B cell (primary cell): Measurements from ENCODE around the gene ARHGAP26. TPM values are rescaled to one million over a fixed set of nuclear protein-coding genes. Genes with fewer than 3 reads are reported as not detected.

Experiments
- ATAC-seq: fragments of 200-7000 bp; cut with Tn5 transposase; one replicate; pipeline ENCODE4 v1.10.0; 2021; ENCODE audit warnings: low read depth, mild to moderate bottlenecking, moderate number of reproducible peaks, moderate library complexity
- CTCF ChIA-PET: fragments of 350-600 bp; sonication (Branson Sonifier 250); formaldehyde crosslinking; loops from one replicate; lab custom pipeline; 2021; ENCODE audit warnings: antibody characterized with exemption, inconsistent platforms; lab: Charles Lee
- POLR2A ChIA-PET: fragments of 350-600 bp; sonication (Branson Sonifier 250); formaldehyde crosslinking; loops from one replicate; lab custom pipeline; 2021; ENCODE audit warnings: antibody characterized with exemption; lab: Charles Lee
- DNase-seq: peaks from one replicate; pipeline ENCODE4 v3.0.0; 2013
- H2AFZ ChIP-seq: 2 replicates; pipeline ENCODE4 v1.6.1; 2012; ENCODE audit warnings: mild to moderate bottlenecking, low read depth, low read length; ENCODE audit not compliant: insufficient read depth, poor library complexity, severe bottlenecking
- H3K27ac ChIP-seq, 2 donors: 1 replicate in 1 of 2; 2 replicates in 1 of 2; pipeline ENCODE4 v1.5.1; 2012 to 2013; ENCODE audit warnings: low read length in 2 of 2, mild to moderate bottlenecking in 2 of 2, moderate library complexity in 1 of 2
- H3K27me3 ChIP-seq, 4 experiments: fragments of 200-600 bp in 1 of 4; sonication (generic) in 1 of 4; replicated peaks in 1 of 4; 1 replicate in 2 of 4; 2 replicates in 2 of 4; pipeline versions ENCODE4 v1.6.1 to v1.7.0; 2013 to 2016; ENCODE audit warnings: low read length in 3 of 4, mild to moderate bottlenecking in 2 of 4, mixed read lengths in 1 of 4, moderate library complexity in 1 of 4; ENCODE audit not compliant: insufficient read depth in 4 of 4, control insufficient read depth in 3 of 4; ENCODE audit errors: control extremely low read depth in 1 of 4
- H3K36me3 ChIP-seq, 2 experiments: replicated peaks in 1 of 2; 1 replicate in 1 of 2; 2 replicates in 1 of 2; pipeline versions ENCODE4 v1.6.1 to v1.7.1; 2013; ENCODE audit warnings: low read length in 1 of 2; ENCODE audit not compliant: insufficient read depth in 2 of 2, control insufficient read depth in 1 of 2; ENCODE audit errors: control extremely low read depth in 1 of 2, extremely low read depth in 1 of 2
- H3K4me1 ChIP-seq, 2 donors: fragments of 200-600 bp in 1 of 2; sonication (generic) in 1 of 2; 1 replicate in 1 of 2; 2 replicates in 1 of 2; pipeline versions ENCODE4 v1.5.1 to v1.6.1; 2013 to 2017; ENCODE audit warnings: low read length in 2 of 2; ENCODE audit not compliant: control insufficient read depth in 2 of 2, insufficient read depth in 2 of 2
- H3K4me2 ChIP-seq: replicated peaks from 2 replicates; pipeline ENCODE3; 2012; ENCODE audit warnings: mild to moderate bottlenecking, low read depth, low read length; ENCODE audit not compliant: poor library complexity, severe bottlenecking
- H3K4me3 ChIP-seq, 5 experiments: fragments of 200-600 bp in 1 of 5; sonication (generic) in 1 of 5; 1 replicate in 3 of 5; 2 replicates in 2 of 5; pipeline versions ENCODE4 v1.5.1 to v1.7.0; 2011 to 2016; ENCODE audit warnings: low read length in 4 of 5, mild to moderate bottlenecking in 4 of 5, low read depth in 2 of 5, control low read depth in 1 of 5, moderate library complexity in 1 of 5; ENCODE audit not compliant: insufficient read depth in 1 of 5; ENCODE audit errors: control extremely low read depth in 1 of 5, extremely low read depth in 1 of 5
- H3K79me2 ChIP-seq: fragments of 200-600 bp; sonication (generic); one replicate; pipeline ENCODE4 v1.6.0; 2016; ENCODE audit warnings: low read length; ENCODE audit not compliant: control insufficient read depth, insufficient read depth
- H3K9ac ChIP-seq: fragments of 200-600 bp; sonication (generic); 2 replicates; pipeline ENCODE4 v1.6.1; 2017; ENCODE audit warnings: mild to moderate bottlenecking, low read length, moderate library complexity
- H3K9me3 ChIP-seq, 3 donors: one replicate each; pipeline versions ENCODE4 v1.6.1 to v1.7.1; 2013; ENCODE audit warnings: low read length in 2 of 3; ENCODE audit not compliant: control insufficient read depth in 2 of 3, insufficient read depth in 1 of 3; ENCODE audit errors: control extremely low read depth in 1 of 3
- H4K20me1 ChIP-seq: 2 replicates; pipeline ENCODE4 v1.6.0; 2012; ENCODE audit warnings: mild to moderate bottlenecking, low read length; ENCODE audit not compliant: insufficient read depth, control insufficient read depth, poor library complexity, severe bottlenecking
- H3K27ac Mint-ChIP-seq: one replicate; pipeline ENCODE4 v1.8.0; 2021; ENCODE audit warnings: mixed read lengths
- H3K27me3 Mint-ChIP-seq: one replicate; pipeline ENCODE4 v1.8.0; 2021; ENCODE audit warnings: mixed read lengths
- H3K4me1 Mint-ChIP-seq: one replicate; pipeline ENCODE4 v1.8.0; 2021; ENCODE audit warnings: mixed read lengths
- H3K4me3 Mint-ChIP-seq: one replicate; pipeline ENCODE4 v1.8.0; 2021; ENCODE audit warnings: mixed read lengths
- H3K9me3 Mint-ChIP-seq: one replicate; pipeline ENCODE4 v1.8.0; 2022; ENCODE audit warnings: mixed read lengths; ENCODE audit not compliant: insufficient read depth
- EZH2 ChIP-seq: IDR thresholded peaks from 2 replicates; pipeline ENCODE4 v1.6.1; 2012; ENCODE audit warnings: borderline replicate concordance, low read depth, mild to moderate bottlenecking, moderate library complexity, low read length; ENCODE audit not compliant: insufficient read depth, poor library complexity, severe bottlenecking
- WGBS: methylation state at CpG from one replicate; pipeline ENCODE4 v1.1.5; 2013; ENCODE audit warnings: missing lambda C conversion rate; ENCODE audit not compliant: insufficient coverage; 5-methylcytosine and 5-hydroxymethylcytosine counted together
- intact Hi-C: fragments of 100-400 bp; cut with micrococcal nuclease; formaldehyde crosslinking; loops from one replicate; pipeline ENCODE4 v1.10.0; 2022
- polyA plus RNA-seq: library from polyadenylated mRNA; depleted of rRNA; stranded (reverse); fragments of >200 nt; gene quantifications from 2 replicates; pipeline ENCODE4 v1.2.3, GENCODE V29; 2012
- total RNA-seq, 2 donors: library from RNA; stranded (reverse); fragments of 120-200 nt in 1 of 2; gene quantifications; 1 replicate in 1 of 2; 2 replicates in 1 of 2; pipeline versions ENCODE4 v1.2.3 to v1.2.4, GENCODE V29; 2013 to 2022
- TF ChIP-seq, protein P1 (sequence below): fragments of 200-600 bp; IDR thresholded peaks from one replicate; pipeline ENCODE4 v1.8.0; 2022; ENCODE audit warnings: antibody characterized with exemption, mild to moderate bottlenecking

ARHGAP26 gene
- total and polyA plus RNA-seq, 2 donors (not counting 1 experiment from before 2014, with no cell fraction given) = 1.8 to 22.5 TPM

DNA sequence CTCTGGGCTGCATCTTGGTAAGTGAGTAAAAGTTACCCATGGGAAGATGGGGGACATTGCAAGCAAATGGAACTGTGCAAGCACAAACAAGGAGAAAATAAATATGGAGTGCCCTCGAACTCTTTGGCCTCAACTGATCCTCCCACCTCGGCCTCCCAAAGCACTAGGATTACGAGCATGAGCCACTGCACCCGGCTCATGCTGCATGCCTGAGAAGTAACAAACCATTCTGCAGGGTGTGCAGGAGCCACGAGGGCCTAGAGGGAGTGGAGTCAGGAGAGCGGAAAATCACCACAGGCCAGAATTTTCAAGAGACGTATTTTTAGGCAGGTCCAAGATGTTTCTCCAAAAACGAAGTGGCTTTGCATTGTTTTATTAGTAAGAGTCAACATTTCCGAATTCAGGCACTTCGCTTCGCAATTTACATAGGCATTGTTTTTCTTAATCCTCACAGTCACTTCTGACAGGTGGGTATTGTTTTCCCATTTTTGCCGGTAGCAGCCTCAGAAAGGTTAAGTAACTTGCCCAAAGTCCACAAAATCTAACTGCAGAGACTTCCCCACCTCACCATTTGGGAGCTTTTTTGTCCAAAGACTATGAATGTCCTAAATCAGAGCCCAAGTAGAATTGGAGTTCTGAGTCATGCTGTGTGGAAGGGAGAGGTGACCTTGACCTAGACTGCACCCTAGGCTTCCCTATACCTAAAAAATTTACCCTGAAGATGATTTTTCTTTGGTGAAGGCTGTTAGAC is 403.1 kb downstream of the ARHGAP26 start:
- H3K27ac ChIP-seq = no peak overlapping the region
- H4K20me1 ChIP-seq = no peaks in the 10 kb centered on the region
- H3K4me2 ChIP-seq = no peak overlapping the region
- intact Hi-C loops = no loop called here
- no peaks in the 10 kb centered on the region for H3K9me3 ChIP-seq
- no peak overlapping the region for H2AFZ ChIP-seq
- ATAC-seq (no peak), DNase-seq (no peak)
- H3K4me1 ChIP-seq = no peaks in the 10 kb centered on the region
- H3K4me3 Mint-ChIP-seq = no peak overlapping the region
- no peaks in the 10 kb centered on the region for H3K9me3 Mint-ChIP-seq
- no peaks in the 10 kb centered on the region for H3K79me2 ChIP-seq
- H3K4me3 ChIP-seq = no peak overlapping the region
- no peaks in the 10 kb centered on the region for H3K27me3 ChIP-seq
- ChIA-PET CTCF (no interaction called here), POLR2A (no interaction called here)
- H3K27ac Mint-ChIP-seq = no peak overlapping the region
- H3K4me1 Mint-ChIP-seq = peaks cover 4% of the 10 kb centered on the region
- TF ChIP-seq, protein P1, sequence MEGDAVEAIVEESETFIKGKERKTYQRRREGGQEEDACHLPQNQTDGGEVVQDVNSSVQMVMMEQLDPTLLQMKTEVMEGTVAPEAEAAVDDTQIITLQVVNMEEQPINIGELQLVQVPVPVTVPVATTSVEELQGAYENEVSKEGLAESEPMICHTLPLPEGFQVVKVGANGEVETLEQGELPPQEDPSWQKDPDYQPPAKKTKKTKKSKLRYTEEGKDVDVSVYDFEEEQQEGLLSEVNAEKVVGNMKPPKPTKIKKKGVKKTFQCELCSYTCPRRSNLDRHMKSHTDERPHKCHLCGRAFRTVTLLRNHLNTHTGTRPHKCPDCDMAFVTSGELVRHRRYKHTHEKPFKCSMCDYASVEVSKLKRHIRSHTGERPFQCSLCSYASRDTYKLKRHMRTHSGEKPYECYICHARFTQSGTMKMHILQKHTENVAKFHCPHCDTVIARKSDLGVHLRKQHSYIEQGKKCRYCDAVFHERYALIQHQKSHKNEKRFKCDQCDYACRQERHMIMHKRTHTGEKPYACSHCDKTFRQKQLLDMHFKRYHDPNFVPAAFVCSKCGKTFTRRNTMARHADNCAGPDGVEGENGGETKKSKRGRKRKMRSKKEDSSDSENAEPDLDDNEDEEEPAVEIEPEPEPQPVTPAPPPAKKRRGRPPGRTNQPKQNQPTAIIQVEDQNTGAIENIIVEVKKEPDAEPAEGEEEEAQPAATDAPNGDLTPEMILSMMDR = no peak
- no peak for TF ChIP-seq EZH2
- H3K36me3 ChIP-seq = no peaks in the 10 kb centered on the region
- WGBS = 96% methylated on average over 9 of the region's 12 CpGs
- H3K9ac ChIP-seq = no peak overlapping the region
- no peaks in the 10 kb centered on the region for H3K27me3 Mint-ChIP-seq

DNA sequence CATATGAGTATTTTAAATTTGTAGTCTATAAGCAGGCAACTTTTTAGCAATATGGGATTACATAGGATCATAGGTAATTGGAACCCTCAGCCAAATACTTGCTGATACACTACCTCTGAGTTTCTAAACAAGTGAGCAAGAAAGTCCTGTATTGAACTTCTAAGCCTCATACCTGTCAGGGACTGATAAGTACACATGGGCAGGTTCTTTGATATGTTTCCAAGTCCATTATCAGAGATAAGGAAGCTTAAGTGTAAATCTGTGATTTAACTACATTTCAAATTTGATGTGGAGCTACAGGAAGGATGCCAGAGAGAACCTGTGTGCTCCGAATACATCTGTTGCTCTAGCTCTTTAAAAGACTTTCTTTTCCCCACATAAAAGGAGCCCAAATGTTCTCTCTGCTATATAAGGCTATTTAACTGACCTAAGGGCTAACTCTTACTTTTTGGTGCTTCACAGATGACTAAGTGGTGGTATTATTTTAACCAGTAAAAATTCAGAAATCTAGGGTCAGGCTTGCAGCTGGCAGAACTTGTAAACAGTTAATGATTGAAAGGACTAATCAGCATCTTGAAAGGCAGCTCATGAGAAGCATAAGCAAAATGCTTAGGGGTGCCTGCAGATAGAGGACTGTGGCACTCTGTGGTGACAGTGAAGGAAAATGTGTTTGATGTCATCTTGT is 404.7 kb downstream of the ARHGAP26 start:
- CTCF ChIA-PET = interaction anchor here (0.9 to 1.0 kb wide), 2 partner anchors 24 to 477 kb away, joined by 3 read pairs; no protein-coding TSS in a partner anchor
- TF ChIP-seq, protein P1 = no peak
- no peak for TF ChIP-seq EZH2
- POLR2A ChIA-PET = no interaction called here
- H3K4me1 ChIP-seq = no peaks in the 10 kb centered on the region
- no peaks in the 10 kb centered on the region for H3K36me3 ChIP-seq
- no peak overlapping the region for H3K4me3 Mint-ChIP-seq
- H4K20me1 ChIP-seq = no peaks in the 10 kb centered on the region
- H3K79me2 ChIP-seq = no peaks in the 10 kb centered on the region
- H3K27ac Mint-ChIP-seq = no peak overlapping the region
- no peak overlapping the region for H3K27ac ChIP-seq
- H3K27me3 Mint-ChIP-seq = no peaks in the 10 kb centered on the region
- H3K4me1 Mint-ChIP-seq = peaks cover 4% of the 10 kb centered on the region
- no peak for DNase-seq
- ATAC-seq = no peak
- intact Hi-C loops = no loop called here
- no peaks in the 10 kb centered on the region for H3K9me3 ChIP-seq
- no peaks in the 10 kb centered on the region for H3K27me3 ChIP-seq
- no peaks in the 10 kb centered on the region for H3K9me3 Mint-ChIP-seq
- H3K9ac ChIP-seq = no peak overlapping the region
- H2AFZ ChIP-seq = no peak overlapping the region
- no CpG with 5 or more reads among the region's 1 CpG for WGBS
- no peak overlapping the region for H3K4me2 ChIP-seq
- H3K4me3 ChIP-seq = no peak overlapping the region
